Tongue (tissue), 2 donors: ENCODE measurements around the gene WNT9B. TPM values are rescaled to one million over a fixed set of nuclear protein-coding genes. Genes with fewer than 3 reads are reported as not detected.
"Not testable (repeated sequence)": the region's sequence is repeated elsewhere in the genome, so short reads cannot be mapped to it uniquely, and the experiment has no call there.

Experiments used
- DNase-seq: peaks from one replicate; pipeline ENCODE4 v3.0.0-alpha.2; 2015
- total RNA-seq: library from RNA; depleted of rRNA; stranded (reverse); fragments of >200 nt; gene quantifications from one replicate; pipeline ENCODE4 v1.2.3, GENCODE V29; 2014

WNT9B gene
- total RNA-seq, 1 donor from 2014 or later, result not detected

DNA sequence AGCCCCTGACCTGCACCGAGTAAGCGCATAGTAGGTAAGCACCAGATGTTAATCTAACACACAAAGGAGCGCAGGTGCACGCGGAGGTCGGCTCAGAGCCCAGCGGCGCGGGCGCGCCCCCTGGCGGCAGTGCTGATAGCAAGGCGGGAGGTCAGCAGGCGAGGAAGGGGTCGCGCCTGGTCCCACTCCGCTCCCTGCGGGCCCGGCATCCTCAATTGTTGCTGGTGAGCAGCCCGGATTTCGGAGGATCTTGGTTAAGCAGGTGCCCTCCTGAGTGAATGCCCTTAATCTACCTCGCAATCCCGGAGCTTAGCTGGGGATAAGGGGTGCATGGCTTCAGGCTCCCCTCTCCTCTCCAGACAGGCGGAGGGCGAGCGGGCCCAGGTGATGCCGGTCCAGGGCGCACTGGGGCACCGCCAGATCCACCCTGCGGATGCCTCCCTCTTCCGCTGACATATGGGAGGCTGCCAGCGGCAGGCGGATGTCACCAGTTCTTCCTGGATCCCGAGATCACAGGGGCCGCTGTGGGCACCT, 28.9 kb upstream of the WNT9B start:
- no peak for DNase-seq

DNA sequence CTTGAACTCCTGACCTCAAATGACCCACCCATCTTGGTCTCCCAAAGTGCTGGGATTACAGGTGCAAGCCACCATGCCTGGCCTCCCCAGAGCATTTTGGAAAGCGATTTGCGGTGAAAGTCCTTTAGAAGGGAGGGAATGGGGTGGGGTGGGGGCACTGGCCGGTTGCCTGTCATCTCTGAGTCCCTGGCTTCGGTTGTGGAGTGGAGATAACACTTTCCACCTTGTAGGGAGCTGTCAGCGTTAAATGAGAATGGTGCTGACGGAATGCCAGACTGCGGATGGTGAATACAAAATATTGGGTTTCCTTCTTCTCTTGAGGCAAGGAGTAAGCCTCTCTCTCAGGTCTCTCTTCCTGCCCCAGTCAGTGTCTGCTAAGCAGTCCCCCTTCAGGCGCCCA, 27.7 kb upstream of the WNT9B start:
- DNase-seq, result no peak

DNA sequence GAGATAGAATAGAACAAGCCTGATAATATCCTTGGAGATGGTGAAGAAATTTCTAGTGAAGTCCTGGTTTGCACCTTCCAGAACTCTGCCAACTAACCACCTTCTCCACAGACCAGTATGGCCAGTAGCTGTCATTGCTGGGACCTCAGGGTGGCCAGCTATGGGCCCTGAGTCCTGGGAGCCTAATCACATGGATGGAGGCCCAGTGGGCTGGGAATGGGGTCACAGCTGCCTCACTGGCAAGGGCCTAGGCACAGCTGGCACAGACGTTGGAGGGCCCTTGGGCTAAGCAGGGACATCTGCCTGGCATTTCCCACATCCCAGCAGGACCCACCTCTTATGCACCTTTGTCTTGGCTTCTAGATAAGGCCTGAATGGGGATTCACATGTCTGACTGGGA, 25.3 kb upstream of the WNT9B start:
- DNase-seq, result no peak

DNA sequence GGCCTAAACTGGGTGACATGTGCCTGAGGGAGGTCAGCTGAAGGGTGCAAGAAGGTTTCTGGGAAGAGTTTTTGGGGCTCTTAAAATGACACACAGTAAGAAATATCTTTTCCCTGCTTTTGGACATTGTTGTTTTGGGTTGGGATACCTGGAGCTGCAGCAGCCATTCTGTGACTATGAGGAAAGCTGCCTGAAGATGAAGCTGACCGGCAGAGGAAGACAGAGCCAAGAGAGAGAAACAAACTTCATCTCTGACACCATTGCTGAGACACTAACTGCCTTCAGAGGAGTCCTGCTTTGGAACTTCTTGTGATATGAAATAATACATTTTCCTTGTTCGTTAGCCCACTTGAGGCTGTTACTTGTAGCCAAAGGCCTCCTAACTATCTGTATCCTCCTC, 24.1 kb upstream of the WNT9B start:
- no peak for DNase-seq

DNA sequence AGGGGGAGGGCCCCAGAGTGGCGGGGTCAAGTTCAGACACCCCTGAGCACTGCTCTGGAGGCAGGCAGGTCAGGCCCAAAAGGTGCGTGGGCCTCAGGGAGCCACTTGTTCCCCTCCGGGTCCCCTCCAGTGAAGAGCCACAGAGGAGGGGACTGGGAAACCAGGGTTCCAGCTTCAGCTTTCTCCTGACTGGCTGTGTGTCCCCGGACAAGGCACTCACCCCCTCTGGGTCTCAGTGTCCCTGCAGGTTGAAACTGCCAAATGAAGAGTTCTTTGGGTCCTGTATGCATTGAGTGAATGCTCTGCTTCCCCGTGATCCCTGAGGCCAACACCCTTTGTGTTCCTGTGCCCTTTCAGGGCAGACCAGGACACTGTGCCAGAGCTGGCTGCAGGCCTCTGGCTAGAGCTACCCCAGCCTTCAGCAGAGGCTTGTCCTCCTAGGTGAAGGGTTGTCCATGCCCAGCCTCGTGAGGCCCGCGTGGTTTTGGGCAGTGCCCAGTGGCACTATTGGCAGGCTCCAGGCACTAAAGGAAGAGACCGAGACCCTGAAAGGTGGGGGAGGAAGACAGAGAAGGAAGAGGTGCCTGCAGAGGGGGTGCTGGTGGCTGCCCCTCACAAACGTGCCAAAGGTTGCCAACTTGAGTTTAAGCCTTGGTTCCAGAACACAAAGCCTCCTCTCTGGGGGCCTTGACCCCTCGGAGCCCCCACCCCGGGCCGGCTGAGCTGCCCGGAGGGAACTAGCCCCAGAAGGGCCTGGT, 19.6 kb upstream of the WNT9B start:
- no peak for DNase-seq

DNA sequence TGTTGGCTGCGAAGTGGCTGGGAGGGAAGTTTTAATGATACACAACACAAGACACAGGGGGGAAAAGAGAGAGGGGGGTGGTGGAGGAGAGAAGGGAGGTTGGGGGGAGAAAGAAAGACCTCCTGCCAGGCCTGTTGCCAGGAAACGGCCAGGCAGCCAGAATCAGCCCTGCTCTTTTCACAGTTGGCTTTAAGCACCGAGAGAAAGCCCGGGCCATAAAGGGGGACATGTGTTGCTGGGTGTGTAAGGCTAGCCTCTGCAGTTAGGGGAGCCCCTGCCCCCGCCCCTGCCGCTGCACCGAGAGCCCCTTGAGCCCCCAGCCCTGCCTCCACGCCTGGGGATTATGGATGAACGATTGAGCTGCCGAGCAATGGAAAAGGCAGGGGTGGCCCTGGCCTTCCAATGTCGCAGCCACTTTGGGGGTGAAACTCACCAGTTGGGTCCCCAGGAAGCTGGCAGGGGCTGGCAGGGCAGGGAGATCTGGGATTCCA, 19.0 kb upstream of the WNT9B start:
- no peak for DNase-seq

DNA sequence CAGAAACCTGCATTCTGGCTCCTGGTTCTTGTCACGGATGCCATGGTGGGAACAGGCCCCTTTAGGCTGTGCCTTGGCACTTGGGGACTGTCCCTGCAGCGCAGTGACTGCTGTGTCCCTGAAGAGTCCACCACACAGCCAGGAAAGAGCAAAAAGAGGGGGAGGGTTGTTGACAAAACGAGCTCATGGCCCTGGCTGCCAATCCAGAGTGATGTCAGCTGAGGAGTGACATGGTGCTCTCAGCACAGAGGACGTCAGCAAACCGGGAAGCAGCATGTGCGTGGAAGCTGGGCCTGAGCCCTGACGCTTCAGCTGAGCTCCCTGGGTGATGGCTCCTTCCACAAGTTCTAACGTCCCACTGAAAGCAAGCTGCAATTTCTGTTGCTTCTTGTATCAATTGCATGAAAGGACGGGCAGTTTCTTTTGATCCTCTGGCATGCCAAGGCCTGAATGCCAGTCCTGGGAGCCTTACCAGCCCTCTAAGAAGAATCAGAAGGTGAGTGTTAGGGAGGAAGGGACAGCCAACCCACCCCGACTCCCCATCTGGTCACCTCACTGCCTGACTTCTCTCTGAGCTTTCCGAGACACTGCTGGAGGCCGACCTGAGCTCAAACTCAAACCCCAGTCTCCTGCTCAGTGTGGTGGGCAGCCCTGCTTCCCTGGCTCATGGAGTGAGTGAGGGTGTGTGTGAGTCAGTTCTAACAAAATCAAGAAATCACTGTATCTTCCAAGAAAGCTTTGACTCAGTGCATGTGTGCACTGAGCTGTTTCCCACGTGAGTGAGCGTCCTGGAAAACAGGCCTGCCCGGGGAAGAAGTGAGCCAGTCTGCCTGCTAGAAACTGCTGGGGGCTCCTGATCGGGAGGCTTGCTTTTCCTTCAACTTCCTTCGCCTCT, 18.2 kb upstream of the WNT9B start:
- DNase-seq, result peak; percentile 40

DNA sequence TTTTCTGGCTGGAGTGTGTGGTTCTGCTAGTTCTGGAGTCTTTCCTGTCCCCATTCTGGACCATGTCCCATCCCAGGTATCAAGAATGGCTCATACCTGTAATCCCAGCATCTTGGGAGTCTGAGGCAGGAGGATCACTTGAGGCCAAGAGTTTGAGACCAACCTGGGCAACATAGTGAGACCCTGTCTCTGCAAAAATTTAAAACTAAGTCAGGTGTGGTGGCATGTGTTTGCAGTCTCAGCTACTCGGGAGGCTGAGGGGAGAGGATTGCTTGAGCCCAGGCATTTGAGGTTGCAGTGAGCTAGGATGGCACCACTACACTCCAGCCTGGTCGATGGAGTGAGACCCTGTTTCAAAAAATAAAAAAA, 17.6 kb upstream of the WNT9B start:
- DNase-seq, result no peak

DNA sequence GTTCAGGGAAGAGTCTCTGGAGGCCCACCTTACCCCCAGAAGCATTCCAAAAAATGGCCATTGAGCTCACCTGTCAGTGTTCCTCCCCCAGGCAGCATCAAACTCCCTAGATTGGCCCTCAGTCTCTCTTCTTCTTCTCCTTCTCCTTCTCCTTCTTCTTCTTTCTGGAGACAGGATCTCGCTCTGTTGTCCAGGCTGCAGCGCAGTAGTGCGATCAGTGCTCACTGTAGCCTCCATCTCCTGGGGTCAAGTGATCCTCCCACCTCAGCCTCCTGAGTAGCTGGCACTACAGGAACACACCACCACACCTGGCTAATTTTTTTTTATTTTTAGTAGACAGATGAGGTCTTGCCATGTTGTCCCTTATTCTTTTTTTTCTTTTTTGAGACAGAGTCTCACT, 16.5 kb upstream of the WNT9B start:
- DNase-seq, result no peak

DNA sequence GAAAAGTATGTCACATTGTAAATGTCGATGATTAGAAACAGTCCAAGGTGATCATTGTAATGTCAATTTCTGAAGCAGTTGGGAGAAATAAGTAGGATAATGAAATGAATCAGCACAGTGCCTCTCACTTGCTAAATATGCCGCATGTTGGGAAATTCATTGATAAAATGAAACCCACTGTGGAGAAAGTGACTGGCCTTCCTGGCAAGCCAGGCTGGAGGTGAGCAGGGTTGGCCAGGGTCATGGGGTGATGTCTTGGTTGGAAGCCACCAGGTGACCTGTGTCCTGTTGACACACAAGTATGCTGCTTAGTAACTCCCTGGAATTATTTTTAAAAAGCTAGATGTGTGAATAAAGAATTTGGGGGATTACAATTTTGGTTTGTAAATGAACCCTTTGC, 14.9 kb upstream of the WNT9B start:
- no peak for DNase-seq

DNA sequence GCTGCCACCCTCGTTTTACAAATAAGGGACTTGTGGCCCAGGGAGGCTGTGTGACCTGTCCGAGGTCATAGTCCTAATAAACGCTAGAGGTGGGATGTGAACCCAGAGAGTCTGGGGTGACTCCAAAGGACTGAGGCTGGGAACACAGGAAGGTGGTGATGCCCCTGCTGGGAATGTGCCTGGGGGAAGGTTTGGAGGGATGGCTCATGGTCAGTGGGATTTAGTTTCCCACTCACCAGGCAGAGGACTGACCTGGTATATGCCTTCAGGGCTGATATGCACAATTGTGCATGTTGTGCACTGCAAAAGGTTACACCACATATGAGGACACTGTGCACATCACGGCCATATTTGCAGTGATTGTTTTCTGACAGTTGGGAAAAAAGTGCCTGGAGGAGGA, 13.9 kb upstream of the WNT9B start:
- no peak for DNase-seq

DNA sequence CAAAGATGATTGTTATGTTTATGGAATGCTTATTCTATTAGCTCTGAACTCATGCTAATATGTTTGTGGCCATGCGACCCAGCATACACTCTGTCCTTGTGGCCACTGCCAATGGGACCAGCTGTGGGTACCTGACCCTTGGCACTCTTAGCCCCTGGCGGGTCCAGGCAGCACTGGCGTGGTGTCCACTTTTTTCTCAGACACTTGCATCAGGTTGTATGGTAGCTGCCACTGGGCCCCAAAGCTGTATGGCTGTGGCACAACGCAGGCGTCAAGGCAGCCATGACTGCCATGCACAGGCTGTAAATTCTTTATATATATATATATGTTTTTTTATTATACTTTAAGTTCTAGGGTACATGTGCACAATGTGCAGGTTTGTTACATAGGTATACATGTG, 12.2 kb upstream of the WNT9B start:
- DNase-seq, result no peak

DNA sequence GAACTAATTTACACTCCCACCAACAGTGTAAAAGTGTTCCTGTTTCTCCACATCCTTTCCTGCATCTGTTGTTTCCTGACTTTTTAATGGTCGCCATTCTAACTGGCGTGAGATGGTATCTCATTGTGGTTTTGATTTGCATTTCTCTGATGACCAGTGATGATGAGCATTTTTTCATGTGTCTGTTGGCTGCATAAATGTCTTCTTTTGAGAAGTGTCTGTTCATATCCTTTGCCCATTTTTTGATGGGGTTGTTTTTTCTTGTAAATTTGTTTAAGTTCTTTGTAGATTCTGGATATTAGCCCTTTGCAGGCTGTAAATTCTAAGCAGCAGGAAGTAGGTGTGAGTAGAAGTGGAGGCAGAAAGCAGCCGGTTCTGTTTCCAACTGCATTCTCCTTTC, 10.8 kb upstream of the WNT9B start:
- not testable (repeated sequence) for DNase-seq

DNA sequence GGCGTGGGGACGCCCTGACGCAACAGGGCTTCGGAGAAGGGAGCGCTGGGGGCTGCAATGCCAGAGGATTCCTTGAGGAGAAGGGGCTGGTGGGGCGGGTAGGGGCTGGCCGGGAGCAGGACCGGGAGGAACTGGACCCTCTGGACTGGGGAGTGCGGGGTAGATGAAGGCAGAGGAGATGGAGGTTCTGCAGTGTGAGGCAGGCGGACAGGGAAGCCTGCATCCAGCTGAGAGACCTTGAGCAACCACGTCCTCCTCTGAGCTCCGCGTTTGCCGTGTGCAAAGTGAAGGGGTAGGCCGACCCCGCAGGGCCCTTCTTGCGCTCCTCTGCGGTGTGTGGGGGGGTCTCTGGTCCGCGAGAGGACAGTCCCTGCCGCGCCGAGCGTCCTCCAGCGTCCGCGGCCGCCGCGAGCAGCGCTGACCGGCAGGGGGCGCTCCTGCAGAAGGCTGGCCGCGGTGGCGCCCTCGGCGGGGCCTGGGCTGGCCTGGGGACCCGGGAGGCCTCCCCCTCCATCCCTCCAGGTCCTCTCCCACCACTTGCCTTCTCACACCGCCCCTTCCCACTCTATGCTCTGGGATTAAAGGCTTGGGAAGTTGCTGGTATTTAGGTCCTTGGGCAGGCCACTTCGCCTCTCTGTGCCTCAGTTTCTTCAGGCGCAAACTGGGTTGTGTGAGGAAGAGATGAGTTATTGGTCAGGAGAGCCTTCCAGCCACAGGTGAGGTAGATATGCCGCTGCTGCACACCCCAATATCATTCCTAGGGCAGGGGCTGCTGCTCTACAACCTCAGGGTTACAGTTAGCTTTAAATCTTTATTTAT, 9.6 kb upstream of the WNT9B start:
- no peak for DNase-seq

DNA sequence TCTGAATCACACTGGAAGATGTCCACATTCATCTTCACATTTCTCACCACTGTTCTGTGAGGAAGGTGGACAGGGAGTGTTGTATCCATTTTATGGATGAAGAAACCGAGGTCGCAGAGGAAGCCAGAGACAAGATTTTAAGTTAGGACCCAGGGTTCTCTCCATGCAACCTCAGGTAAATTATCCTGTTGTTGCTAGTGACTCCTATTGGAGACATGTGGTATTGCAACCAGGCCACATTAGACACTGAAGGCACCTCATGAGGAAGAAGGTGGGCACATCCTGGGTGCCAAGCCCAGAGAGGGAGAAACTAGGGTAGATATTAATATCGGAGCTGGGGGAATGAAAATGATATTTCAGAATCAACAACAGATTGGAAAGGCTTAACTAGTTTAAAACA, 8.5 kb upstream of the WNT9B start:
- no peak for DNase-seq

DNA sequence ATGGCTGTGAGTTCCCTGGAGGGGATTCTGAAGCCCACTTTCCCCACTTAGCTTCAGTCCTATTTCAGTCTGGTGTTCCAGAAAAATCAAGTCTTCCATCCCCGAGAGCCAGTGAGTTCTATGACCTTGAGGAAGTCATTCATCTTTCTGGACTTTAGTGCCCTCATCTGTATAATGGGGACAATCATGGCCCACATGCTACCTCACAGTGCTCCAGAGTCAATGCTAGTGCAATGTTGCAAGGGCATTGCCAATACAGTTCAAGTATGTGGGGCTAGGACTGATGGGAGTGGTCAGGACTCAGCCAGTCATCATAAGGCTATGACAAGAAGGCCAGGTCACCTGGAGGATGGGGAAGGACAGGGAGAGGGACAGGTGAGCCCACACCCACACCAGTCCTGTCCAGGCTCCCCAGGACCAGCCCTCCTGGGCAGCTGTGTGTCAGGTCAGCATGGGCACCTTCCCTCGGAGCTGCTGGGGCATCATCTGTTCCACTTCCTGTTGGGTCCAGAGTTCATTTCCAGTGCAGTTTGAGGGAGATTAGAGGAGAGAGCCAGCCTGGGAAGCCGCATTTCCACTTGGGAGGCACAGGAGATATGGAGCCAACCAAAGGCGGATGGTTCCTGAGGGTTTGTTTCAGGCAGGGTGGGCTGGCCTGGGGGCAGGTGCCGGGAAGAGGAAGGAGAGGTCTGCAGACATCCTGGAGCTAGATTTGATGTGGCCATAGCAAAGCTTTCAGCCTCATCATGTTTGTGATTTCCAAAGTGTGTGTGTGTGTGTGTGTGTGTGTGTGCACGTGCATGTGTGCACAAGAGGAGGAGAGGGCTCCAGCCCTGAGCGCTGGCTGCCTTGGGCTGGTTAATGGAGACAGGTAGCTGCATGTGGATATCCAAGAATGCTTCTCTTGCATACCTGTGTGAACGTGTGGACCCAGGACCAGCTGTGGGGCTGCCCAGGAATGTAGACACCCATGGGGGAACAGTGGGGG, 3.9 kb upstream of the WNT9B start:
- DNase-seq, result no peak

DNA sequence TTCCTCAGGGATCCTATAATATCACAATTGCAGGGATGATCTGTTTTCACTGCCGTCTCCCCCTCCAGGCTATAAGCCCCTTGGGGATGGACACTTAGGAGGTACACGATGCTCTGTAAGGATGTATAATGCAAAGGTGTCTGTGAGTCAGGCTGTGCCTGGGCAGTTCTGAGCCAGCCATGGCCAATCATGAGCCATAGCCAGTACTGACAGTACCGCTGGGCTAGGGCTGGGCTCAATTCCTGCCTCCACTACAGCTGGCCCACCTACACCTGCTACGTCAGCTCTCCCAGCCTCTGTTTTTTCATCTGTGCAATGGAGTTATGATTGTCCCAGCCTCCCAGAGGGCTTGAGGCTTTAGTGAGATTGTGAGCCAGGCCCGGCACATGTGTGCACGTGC, 2.8 kb upstream of the WNT9B start:
- no peak for DNase-seq

DNA sequence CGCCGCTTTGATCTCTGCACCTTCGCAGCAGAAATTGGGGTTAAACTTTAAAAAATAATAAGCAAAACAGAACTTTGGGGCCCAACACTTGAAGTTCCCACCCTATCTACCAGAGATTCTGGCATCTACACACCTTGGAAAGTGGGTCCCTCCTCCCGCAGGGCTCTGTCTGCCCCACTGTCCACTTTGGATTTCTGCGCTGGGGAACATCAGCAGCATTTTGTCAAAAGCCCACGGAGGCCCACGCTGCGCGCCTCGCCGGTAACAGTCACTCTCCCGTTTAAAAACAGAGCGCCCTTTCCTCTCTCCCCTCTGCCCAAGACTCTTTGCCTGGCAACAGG, 725 bp upstream of the WNT9B start:
- DNase-seq, result no peak

DNA sequence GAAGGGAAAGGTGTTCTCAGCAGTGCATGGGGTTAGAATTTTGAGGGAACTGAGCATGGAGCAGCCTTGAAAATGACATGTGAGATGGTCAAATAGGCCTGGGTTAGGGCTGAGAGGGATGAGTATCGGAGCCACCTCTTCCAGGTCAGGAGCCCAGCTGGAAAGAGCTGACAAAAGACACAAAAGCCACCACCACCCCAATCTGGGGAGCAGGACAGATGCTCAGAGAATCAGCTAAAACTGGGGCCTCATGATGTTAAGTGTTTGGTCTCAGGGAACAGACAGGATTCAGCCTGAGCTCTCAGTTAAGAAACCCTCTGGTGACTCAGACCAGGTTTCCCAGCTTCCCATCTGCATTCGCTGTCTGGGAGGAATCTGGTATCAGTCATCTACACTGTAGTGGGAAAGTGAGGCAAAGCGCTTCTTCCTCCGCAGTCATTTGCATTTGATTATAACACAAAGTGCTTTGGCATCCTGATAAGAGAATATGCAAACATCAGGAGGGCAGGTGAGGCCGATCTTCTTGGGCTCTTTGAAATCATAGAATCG, 2.6 kb downstream of the WNT9B start:
- DNase-seq, result no peak

DNA sequence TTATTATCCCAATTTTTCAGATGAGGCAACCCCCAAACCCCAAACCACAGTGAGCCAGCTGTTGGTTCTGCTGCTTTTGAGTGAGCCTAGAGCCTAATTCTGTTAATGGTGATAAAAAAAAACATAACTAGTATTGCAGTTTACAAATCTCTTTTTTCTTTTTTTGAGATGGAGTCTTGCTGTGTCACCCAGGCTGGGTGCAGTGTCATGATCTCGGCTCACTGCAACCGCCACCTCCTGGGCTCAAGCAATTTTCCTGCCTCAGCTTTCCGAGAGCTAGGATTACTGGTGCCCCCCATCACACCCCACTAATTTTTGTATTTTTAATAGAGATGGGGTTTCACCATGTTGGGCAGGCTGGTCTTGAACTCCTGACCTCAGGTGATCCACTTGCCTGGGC, 3.1 kb downstream of the WNT9B start:
- DNase-seq, result no peak

DNA sequence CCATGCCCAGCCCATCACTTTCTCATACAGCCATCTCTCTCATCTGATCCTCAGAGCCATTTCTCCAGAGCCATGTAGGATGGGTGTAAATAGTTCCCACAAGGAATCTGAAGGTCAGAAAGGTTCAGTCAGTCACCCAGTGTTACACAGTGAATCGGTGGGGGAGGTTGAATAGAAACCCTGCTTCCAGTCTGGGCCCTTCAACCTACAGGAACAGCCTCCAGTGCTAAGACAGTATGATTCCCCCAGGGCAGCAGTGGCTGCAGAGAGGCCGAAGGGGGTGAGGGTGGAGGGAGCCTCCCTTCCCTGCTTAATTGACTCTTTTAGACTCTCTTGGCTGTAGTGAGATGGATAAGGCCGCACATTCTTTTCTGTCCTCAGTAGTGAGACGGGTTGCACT, 3.6 kb downstream of the WNT9B start:
- DNase-seq, result no peak
